Tibial nerve (tissue), 3 donors: Measurements from ENCODE around the gene MORN1.

Experiments used
- CTCF ChIP-seq, 5 experiments: fragments of 200-600 bp in 3 of 5; fragments of 450-650 bp in 2 of 5; sonication (generic) in 3 of 5; IDR thresholded peaks; one replicate each; pipeline ENCODE4 v1.5.1; 2016 to 2019; ENCODE audit warnings: antibody characterized with exemption in 5 of 5, mild to moderate bottlenecking in 3 of 5, moderate library complexity in 2 of 5
- POLR2A ChIP-seq, 2 donors: fragments of 450-650 bp; IDR thresholded peaks; one replicate each; pipeline ENCODE4 v1.6.1; 2017; ENCODE audit warnings: antibody characterized with exemption in 2 of 2, mild to moderate bottlenecking in 2 of 2, moderate library complexity in 2 of 2

GRCh38 chr1:2335721-2336455 is 55.5 kb downstream of the MORN1 start:
- TF ChIP-seq CTCF (IDR thresholded peaks at IDR 0.05), result no peak
- no peak for TF ChIP-seq POLR2A (IDR thresholded peaks at IDR 0.05)
